Activated naive CD8-positive, alpha-beta T cell treated with anti-CD3 and anti-CD28 coated beads, Interleukin-2, amount 50 U/mL, for 16 hours (primary cell): ENCODE measurements around the gene WBP1L.
A peak's percentile ranks its signal among the peaks of the same experiment; 100 is the strongest.
"Not testable (repeated sequence)": the region's sequence is repeated elsewhere in the genome, so short reads cannot be mapped to it uniquely, and the experiment has no call there.

Experiments
- DNase-seq: peaks from one replicate; pipeline ENCODE4 v3.0.0-alpha.2; 2020; ENCODE audit warnings: low read depth, low spot score

WBP1L gene

GRCh38 chr10:102723989-102724388 lies 19.8 kb upstream of the WBP1L start:
- no peak for DNase-seq

- no peak for DNase-seq
Measured at GRCh38 chr10:102726274-102726673, 17.5 kb upstream of the WBP1L start.

- DNase-seq, result no peak
Measured at GRCh38 chr10:102727037-102727818, 16.5 kb upstream of the WBP1L start.

- DNase-seq, result peak; percentile 15
Measured at GRCh38 chr10:102729029-102730026, 14.4 kb upstream of the WBP1L start.

GRCh38 chr10:102731222-102731800 lies 12.4 kb upstream of the WBP1L start:
- DNase-seq, result no peak

GRCh38 chr10:102732661-102733060 lies 11.1 kb upstream of the WBP1L start:
- DNase-seq, result no peak

GRCh38 chr10:102735065-102735562 lies 8.6 kb upstream of the WBP1L start:
- no peak for DNase-seq

GRCh38 chr10:102738692-102739121 lies 5.0 kb upstream of the WBP1L start:
- no peak for DNase-seq

GRCh38 chr10:102740229-102740628 lies 3.5 kb upstream of the WBP1L start:
- DNase-seq, result no peak

- no peak for DNase-seq
Measured at GRCh38 chr10:102741726-102742237, 2.0 kb upstream of the WBP1L start.

GRCh38 chr10:102742313-102742712 lies 1.4 kb upstream of the WBP1L start:
- DNase-seq, result not testable (repeated sequence)

- DNase-seq, result no peak
Measured at GRCh38 chr10:102743078-102743587, 615 bp upstream of the WBP1L start.

GRCh38 chr10:102744374-102745051 lies 765 bp downstream of the WBP1L start:
- DNase-seq, result no peak

GRCh38 chr10:102745157-102745556 lies 1.4 kb downstream of the WBP1L start:
- no peak for DNase-seq

- no peak for DNase-seq
Measured at GRCh38 chr10:102752266-102752930, 8.7 kb downstream of the WBP1L start.

GRCh38 chr10:102752934-102753664 lies 9.4 kb downstream of the WBP1L start:
- no peak for DNase-seq

GRCh38 chr10:102753718-102754117 lies 10.0 kb downstream of the WBP1L start:
- no peak for DNase-seq

- DNase-seq, result no peak
Measured at GRCh38 chr10:102757323-102757722, 13.6 kb downstream of the WBP1L start.

- no peak for DNase-seq
Measured at GRCh38 chr10:102758240-102758932, 14.6 kb downstream of the WBP1L start.
